ENCODE measurements around the gene STPG1.

DNA sequence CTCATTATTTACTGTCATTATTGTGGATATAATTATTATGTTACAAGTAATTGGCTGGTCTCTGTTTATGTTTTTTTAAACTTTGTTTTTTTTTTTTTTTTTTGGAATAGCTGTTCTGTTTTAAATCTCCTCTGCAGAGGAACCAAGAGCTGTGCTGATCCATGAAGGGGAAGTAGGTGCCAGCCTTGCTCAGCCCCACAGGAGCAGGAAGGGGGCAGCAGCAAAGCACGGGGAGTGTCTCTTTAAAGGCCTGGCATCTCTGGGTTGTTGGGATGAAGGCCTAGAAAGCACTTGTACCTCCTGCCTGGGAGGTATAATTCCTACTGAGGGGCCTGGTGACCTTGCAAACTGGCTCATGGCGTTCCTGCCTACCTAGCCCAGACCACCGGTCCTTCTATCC lies 96.9 kb downstream of the STPG1 start:
- TF ChIP-seq ZNF274 (IDR thresholded peaks at IDR 0.05; ENCODE audit: low read depth, low read length) (no peak), YY1 (IDR thresholded peaks at IDR 0.05; ENCODE audit: insufficient read depth, insufficient read length) (no peak), SUZ12 (IDR thresholded peaks at IDR 0.05; ENCODE audit: extremely low read depth, insufficient read depth, insufficient read length) (no peak)

Data from NT2/D1 (cell line).